HepG2 (cell line): ENCODE data around the gene PLEKHG2. TPM values are rescaled to one million over a fixed set of nuclear protein-coding genes. Genes with fewer than 3 reads are reported as not detected.

Experiments used
- ARNT ChIP-seq: fragments of 450-650 bp; IDR thresholded peaks from 2 replicates; pipeline ENCODE4 v1.6.1; 2017
- CEBPG ChIP-seq: IDR thresholded peaks from 2 replicates; pipeline ENCODE4 v1.6.1; 2016
- HES4 ChIP-seq: sonication (generic); formaldehyde crosslinking; IDR thresholded peaks from 2 replicates; pipeline ENCODE4 v1.9.0; 2021; ENCODE audit warnings: mild to moderate bottlenecking, missing genetic modification reagents, borderline replicate concordance
- MAFG ChIP-seq: sonication (generic); formaldehyde crosslinking; IDR thresholded peaks from 2 replicates; pipeline ENCODE4 v1.5.1; 2020; ENCODE audit warnings: mild to moderate bottlenecking, missing genetic modification reagents
- SRF ChIP-seq: IDR thresholded peaks from 2 replicates; pipeline ENCODE4 v1.6.1; 2011; ENCODE audit warnings: mild to moderate bottlenecking, low read depth, low read length, moderate library complexity
- SYNCRIP ChIP-seq: fragments of 200-400 bp; formaldehyde crosslinking; IDR thresholded peaks from 2 replicates; pipeline ENCODE4 v1.6.1; 2018; ENCODE audit warnings: mild to moderate bottlenecking, low read depth, low read length; ENCODE audit not compliant: insufficient read depth
- TBP ChIP-seq: sonication (generic); formaldehyde crosslinking; IDR thresholded peaks from 2 replicates; pipeline ENCODE4 v1.5.0; 2020; ENCODE audit warnings: missing genetic modification reagents
- ZBTB42 ChIP-seq: sonication (generic); formaldehyde crosslinking; IDR thresholded peaks from 2 replicates; pipeline ENCODE4 v1.5.0; 2020; ENCODE audit warnings: mild to moderate bottlenecking, missing genetic modification reagents
- ZNF333 ChIP-seq: sonication (generic); formaldehyde crosslinking; IDR thresholded peaks from 2 replicates; pipeline ENCODE4 v1.4.0; 2020; ENCODE audit warnings: mild to moderate bottlenecking, missing genetic modification reagents, borderline replicate concordance
- ZNF510 ChIP-seq: sonication (generic); formaldehyde crosslinking; IDR thresholded peaks from 2 replicates; pipeline ENCODE4 v1.4.0; 2020; ENCODE audit warnings: low read depth, mild to moderate bottlenecking, missing genetic modification reagents
- ZNF570 ChIP-seq: sonication (generic); formaldehyde crosslinking; IDR thresholded peaks from 2 replicates; pipeline ENCODE4 v1.4.0; 2020; ENCODE audit warnings: mild to moderate bottlenecking, missing genetic modification reagents, borderline replicate concordance
- ZNF607 ChIP-seq: sonication (generic); formaldehyde crosslinking; IDR thresholded peaks from 2 replicates; pipeline ENCODE4 v1.5.1; 2020; ENCODE audit warnings: missing genetic modification reagents, mild to moderate bottlenecking, borderline replicate concordance
- ZNF629 ChIP-seq: sonication (generic); formaldehyde crosslinking; conservative IDR thresholded peaks from 2 replicates; pipeline ENCODE4 v1.5.0; 2020; ENCODE audit warnings: missing genetic modification reagents
- ZNF652 ChIP-seq: IDR thresholded peaks from 2 replicates; pipeline ENCODE4 v1.6.1; 2016; ENCODE audit warnings: low read depth, borderline replicate concordance
- ZNF83 ChIP-seq: sonication (generic); formaldehyde crosslinking; IDR thresholded peaks from 2 replicates; pipeline ENCODE4 v1.4.0; 2020; ENCODE audit warnings: missing genetic modification reagents, mild to moderate bottlenecking, borderline replicate concordance
- polyA plus RNA-seq, 8 experiments: library from polyadenylated mRNA; depleted of rRNA in 3 of 8; stranded (reverse) in 7 of 8; unstranded in 1 of 8; fragments of >200 nt; fragmentation: Illumina TruSeq in 4 of 8; extraction: Trizol in 4 of 8; gene quantifications; 2 replicates each; pipeline versions ENCODE4 v1.2.1 to v1.2.3, GENCODE V29; 2011 to 2016; ENCODE audit warnings: low read depth in 4 of 8, missing spikeins in 1 of 8, mixed read lengths in 1 of 8; ENCODE audit not compliant: insufficient read depth in 1 of 8
- total RNA-seq, 5 experiments: library from RNA; depleted of rRNA; stranded (reverse); fragments of >200 nt; fragmentation: Illumina TruSeq; extraction: Trizol; gene quantifications; 2 replicates each; pipeline ENCODE4 v1.2.3, GENCODE V29; 2016; ENCODE audit warnings: low read depth in 1 of 5
- TF ChIP-seq, protein P1 (sequence below): sonication (generic); formaldehyde crosslinking; IDR thresholded peaks from 2 replicates; pipeline ENCODE4 v1.5.0; 2020; ENCODE audit warnings: missing genetic modification reagents
- TF ChIP-seq, protein P2 (sequence below): sonication (generic); formaldehyde crosslinking; IDR thresholded peaks from 2 replicates; pipeline ENCODE4 v1.5.0; 2020; ENCODE audit warnings: mild to moderate bottlenecking, missing genetic modification reagents
- TF ChIP-seq, protein P3 (sequence below): sonication (generic); formaldehyde crosslinking; IDR thresholded peaks from 2 replicates; pipeline ENCODE4 v1.4.0; 2020; ENCODE audit warnings: mild to moderate bottlenecking, missing genetic modification reagents
- TF ChIP-seq, protein P4 (sequence below): sonication (generic); formaldehyde crosslinking; conservative IDR thresholded peaks from 2 replicates; pipeline ENCODE4 v1.5.0; 2020; ENCODE audit warnings: missing genetic modification reagents
- TF ChIP-seq, protein P5 (sequence below): sonication (generic); formaldehyde crosslinking; IDR thresholded peaks from 2 replicates; pipeline ENCODE4 v1.8.1; 2023; ENCODE audit warnings: missing genetic modification reagents, mild to moderate bottlenecking, borderline replicate concordance

PLEKHG2 gene
- total and polyA plus RNA-seq, 2 of the 13 experiments (the other 11 are each of a cell fraction or from before 2014, with no cell fraction given), result 3.6 to 6.8 TPM

DNA sequence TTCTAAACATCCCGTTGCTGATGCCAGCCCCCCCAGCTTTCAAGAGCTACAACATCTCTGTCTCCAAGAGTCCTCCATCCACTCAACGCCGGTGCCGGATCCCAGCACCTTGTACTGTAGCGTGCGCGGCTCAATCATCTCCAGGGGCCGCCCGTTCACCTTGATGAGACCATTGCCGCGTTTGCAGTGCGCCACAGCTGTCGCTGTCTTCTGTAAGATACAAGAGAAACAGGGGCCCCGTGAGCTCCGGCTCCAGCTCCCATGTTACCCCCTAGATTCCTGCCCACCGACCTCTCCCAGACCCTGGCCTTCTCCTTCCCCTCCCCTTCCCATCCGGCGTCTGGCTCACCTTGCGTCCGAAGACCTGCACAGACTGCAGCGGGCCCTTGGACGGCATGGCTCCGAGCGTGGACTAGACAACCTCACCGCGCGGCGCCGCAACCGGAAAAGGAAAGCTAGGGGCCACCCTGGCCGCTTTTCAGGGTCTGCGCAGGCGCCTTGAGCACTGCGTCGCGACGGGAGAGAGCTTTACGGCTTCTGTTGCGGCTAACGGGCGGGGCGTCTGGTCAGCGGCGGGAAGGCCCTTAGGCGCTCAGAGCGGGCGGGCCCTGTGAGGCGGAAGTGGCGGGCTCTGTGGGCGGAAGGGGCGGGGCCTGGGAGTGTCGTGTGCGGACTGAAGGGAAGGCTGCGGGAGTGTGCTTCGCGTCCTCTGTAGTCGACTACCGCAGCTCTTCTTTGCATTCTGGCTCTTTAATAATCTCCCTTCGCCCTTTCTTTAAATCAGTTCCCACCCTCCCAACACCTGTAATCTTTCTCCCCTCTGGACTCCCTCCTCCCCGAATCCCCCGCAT lies 23.3 kb downstream of the PLEKHG2 start, which contains the start of gene RPS16 (continued):
- TF ChIP-seq ZNF652 (peak; percentile 32; the same call in 1 of the 2 replicates), ZNF629 (CRISPR knock-in tag) (no peak; the same call in 1 of the 2 replicates), ARNT (no peak), CEBPG (CRISPR knock-in tag) (peak; percentile 35; the same call in 1 of the 2 replicates), ZNF607 (peak; percentile 93), ZNF83 (no peak; the same call in 1 of the 2 replicates), HES4 (CRISPR knock-in tag) (no peak), ZNF510 (peak; percentile 76; the same call in 1 of the 2 replicates), ZBTB42 (CRISPR knock-in tag) (no peak), ZNF333 (CRISPR knock-in tag) (no peak), SYNCRIP (no peak), SRF (peak; percentile 59; the same call in 1 of the 2 replicates), MAFG (CRISPR knock-in tag) (no peak), ZNF570 (CRISPR knock-in tag) (no peak), TBP (CRISPR knock-in tag) (no peak)
- TF ChIP-seq, protein P1, sequence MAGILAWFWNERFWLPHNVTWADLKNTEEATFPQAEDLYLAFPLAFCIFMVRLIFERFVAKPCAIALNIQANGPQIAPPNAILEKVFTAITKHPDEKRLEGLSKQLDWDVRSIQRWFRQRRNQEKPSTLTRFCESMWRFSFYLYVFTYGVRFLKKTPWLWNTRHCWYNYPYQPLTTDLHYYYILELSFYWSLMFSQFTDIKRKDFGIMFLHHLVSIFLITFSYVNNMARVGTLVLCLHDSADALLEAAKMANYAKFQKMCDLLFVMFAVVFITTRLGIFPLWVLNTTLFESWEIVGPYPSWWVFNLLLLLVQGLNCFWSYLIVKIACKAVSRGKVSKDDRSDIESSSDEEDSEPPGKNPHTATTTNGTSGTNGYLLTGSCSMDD, result no peak
- TF ChIP-seq, protein P2, sequence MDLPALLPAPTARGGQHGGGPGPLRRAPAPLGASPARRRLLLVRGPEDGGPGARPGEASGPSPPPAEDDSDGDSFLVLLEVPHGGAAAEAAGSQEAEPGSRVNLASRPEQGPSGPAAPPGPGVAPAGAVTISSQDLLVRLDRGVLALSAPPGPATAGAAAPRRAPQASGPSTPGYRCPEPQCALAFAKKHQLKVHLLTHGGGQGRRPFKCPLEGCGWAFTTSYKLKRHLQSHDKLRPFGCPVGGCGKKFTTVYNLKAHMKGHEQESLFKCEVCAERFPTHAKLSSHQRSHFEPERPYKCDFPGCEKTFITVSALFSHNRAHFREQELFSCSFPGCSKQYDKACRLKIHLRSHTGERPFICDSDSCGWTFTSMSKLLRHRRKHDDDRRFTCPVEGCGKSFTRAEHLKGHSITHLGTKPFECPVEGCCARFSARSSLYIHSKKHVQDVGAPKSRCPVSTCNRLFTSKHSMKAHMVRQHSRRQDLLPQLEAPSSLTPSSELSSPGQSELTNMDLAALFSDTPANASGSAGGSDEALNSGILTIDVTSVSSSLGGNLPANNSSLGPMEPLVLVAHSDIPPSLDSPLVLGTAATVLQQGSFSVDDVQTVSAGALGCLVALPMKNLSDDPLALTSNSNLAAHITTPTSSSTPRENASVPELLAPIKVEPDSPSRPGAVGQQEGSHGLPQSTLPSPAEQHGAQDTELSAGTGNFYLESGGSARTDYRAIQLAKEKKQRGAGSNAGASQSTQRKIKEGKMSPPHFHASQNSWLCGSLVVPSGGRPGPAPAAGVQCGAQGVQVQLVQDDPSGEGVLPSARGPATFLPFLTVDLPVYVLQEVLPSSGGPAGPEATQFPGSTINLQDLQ (CRISPR knock-in tag), result peak; percentile 100
- TF ChIP-seq, protein P3, sequence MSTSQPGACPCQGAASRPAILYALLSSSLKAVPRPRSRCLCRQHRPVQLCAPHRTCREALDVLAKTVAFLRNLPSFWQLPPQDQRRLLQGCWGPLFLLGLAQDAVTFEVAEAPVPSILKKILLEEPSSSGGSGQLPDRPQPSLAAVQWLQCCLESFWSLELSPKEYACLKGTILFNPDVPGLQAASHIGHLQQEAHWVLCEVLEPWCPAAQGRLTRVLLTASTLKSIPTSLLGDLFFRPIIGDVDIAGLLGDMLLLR (CRISPR knock-in tag), result peak; percentile 85; the same call in 1 of the 2 replicates
- TF ChIP-seq, protein P4, sequence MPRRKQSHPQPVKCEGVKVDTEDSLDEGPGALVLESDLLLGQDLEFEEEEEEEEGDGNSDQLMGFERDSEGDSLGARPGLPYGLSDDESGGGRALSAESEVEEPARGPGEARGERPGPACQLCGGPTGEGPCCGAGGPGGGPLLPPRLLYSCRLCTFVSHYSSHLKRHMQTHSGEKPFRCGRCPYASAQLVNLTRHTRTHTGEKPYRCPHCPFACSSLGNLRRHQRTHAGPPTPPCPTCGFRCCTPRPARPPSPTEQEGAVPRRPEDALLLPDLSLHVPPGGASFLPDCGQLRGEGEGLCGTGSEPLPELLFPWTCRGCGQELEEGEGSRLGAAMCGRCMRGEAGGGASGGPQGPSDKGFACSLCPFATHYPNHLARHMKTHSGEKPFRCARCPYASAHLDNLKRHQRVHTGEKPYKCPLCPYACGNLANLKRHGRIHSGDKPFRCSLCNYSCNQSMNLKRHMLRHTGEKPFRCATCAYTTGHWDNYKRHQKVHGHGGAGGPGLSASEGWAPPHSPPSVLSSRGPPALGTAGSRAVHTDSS, result no peak
- TF ChIP-seq, protein P5, sequence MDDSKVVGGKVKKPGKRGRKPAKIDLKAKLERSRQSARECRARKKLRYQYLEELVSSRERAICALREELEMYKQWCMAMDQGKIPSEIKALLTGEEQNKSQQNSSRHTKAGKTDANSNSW (CRISPR knock-in tag), result no peak; the same call in 1 of the 2 replicates
